IPS-18c (cell line): ENCODE measurements around the gene STK4.

Experiments
- H3K4me3 ChIP-seq: 2 replicates; pipeline ENCODE4 v1.7.0; 2013; ENCODE audit warnings: low read depth, mild to moderate bottlenecking, low read length, moderate library complexity; ENCODE audit not compliant: insufficient read depth
- H3K9me3 ChIP-seq: one replicate; pipeline ENCODE4 v1.6.1; 2013; ENCODE audit warnings: mild to moderate bottlenecking, low read length, moderate library complexity; ENCODE audit not compliant: control insufficient read depth, insufficient read depth

Gene STK4

DNA sequence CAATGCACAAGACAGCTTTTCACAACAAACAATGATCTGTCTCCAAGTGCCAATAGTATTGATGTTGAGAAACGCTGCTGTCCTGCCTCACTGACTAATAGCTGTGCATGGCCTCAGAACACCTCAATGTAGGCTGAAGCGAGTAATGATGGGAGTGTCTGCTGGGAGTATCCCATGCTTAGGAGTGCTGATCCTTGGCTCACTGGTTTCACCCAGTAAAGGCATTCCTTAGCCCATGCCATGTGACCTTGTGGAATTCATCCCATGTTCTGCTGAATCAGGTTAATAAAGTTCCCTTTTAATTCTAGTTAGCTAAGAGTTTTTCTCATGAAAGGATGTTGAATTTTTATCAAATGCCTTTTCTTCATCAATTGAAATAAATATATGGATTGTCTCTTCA, 161.8 kb downstream of the STK4 start:
- Histone ChIP-seq H3K9me3 (no peaks in the 10 kb centered on the region), H3K4me3 (no peak overlapping the region)
